NCI-H187 (cell line): ENCODE data around the gene PPFIBP2.
"Not testable (repeated sequence)": the region's sequence is repeated elsewhere in the genome, so short reads cannot be mapped to it uniquely, and the experiment has no call there.

ENCODE experiments used
- DNase-seq, 2 experiments: peaks; one replicate each; lab custom pipeline; 2025; lab: John Stamatoyannopoulos, UW

The PPFIBP2 gene

GRCh38 chr11:7636350-7636749 lies 122.6 kb downstream of the PPFIBP2 start:
- DNase-seq, result no peak

- no peak for DNase-seq
These were observed 123.8 kb downstream of the PPFIBP2 start for GRCh38 chr11:7637447-7638157.

DNA sequence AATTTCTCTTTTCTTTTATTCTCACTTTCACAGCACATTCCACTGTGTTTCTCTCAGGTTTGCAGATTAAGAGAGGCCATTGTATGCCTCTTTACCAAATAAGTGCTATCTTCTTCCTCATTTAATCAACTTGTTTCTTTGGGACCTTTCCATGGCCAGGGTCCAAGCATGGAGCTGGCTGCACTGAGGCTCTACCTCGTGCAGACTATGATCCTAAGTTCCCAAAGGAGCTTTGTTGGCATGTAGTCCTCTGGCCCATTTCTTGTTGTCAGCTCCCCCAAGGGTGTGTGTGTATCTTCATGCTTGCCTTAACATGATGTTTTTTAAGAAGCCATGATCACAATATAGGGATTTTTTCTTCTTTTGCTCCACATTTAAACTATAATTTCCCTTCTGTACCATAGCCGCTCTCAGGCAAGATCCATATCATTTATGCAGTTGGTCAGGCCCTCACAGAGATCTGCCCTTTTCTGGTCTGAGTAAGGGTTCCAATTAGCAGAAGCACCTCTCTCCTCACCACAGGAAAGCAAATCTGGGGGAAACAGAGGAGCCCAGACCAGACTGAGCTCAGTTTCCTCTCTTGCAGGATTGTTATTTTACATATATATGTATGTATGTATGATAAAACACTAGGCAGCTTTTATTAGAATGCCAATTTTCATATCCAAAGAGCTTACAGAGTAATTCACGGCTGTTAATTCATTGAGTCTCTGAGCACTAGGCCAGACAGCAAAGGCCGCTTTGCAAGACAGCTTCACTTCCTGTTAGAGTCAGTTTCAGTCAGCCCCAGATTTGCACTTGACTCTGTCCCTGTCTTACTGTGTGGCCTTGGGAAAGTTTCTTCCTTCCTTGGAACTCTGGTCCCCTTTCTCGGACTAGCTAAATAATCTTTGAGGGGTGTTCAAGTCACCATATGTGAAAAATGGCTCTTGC lies 125.2 kb downstream of the PPFIBP2 start:
- no peak for DNase-seq

DNA sequence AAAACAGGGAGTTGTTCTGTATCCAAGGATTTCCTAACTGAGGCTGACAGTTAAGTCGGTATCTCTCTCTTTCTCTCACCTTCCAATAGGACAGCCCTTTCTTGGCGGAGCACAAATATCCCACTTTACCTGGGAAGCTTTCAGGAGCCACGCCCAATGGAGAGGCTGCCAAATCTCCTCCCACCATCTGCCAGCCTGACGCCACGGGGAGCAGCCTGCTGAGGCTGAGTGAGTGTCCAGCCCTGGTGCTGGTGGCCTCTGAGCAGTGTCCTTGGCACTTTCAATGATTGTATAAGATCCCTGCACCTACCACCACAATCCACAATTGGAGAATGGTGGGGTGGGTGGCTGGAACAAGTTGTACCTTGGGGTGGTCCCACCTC lies 125.8 kb downstream of the PPFIBP2 start:
- peak in 1 of 2 experiments; percentile 43 for DNase-seq

DNA sequence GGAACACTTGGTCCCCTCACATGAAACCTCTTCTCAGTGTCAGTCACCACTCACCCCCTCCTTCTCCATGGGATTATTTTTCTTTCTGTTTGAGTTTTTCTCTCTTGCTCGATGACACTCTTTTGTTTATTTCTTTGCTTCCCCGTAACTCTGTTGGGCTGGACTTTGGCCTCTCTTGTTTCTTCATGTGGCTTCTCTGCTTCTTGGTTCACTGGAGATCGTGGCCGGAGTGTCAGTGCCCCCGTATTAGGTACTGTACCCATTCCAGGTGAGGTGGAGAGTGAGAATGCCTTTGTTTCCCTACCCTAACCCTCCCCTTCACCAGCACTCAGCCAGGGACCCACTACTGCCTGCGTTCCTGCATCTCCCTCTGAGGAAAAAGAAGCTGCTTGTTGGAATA lies 127.0 kb downstream of the PPFIBP2 start:
- DNase-seq, result no peak

DNA sequence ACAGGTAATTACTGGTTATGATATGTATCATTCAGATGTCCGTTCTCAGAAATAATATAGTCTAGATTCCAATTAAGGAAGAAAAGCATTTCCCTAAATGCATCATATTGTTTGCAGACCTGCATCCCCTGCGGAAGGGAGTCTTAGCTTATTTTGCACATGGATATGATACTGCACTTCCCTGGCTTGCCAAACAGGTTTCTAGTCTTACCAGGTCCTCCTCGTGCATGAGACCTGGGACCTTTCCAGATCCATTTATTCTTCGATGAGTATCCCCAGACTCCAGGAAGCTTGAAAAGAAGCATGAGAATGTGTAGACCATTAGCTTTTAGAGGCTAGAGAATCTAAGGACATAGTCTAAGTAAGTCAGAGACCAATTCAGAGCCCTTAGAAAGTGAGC lies 128.9 kb downstream of the PPFIBP2 start:
- no peak for DNase-seq

DNA sequence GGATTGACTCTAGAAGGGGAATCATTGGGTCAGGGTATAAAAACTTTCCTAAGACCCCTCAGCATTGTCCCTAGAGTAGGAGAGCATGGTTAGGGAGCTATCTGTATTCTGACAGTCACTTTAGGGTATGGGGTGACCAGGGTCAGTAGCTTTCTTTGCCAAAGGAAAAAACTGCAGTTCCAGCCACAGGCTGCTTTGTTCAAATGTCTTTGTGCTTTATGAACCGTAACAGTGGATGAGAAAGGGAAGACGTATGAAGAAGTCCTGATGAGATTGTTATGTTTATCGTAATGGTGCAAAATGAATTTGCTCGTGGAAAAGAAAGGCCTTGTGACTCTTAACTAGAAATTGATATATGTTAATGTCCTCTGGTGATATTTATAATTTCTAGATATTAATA lies 129.5 kb downstream of the PPFIBP2 start:
- no peak for DNase-seq

GRCh38 chr11:7645206-7645605 lies 131.4 kb downstream of the PPFIBP2 start:
- no peak for DNase-seq

DNA sequence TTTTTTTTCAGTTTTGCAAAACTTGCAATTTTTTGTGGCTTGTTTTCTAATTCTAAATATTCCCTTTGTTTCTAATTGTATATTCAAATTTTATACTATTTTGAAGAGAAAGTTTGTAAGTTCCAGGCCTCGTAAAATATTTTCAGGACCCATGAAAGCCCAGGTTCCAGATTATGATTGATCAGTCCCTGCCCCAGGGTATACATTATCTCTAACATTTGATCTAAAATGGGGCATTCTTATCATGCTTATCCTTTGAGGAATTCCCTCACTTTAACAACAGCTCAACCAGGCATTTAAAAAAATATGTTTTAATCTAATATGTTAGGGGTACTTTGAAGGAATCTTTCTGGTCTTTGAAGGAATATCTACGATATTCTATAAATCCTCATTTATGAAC lies 133.1 kb downstream of the PPFIBP2 start:
- no peak for DNase-seq

DNA sequence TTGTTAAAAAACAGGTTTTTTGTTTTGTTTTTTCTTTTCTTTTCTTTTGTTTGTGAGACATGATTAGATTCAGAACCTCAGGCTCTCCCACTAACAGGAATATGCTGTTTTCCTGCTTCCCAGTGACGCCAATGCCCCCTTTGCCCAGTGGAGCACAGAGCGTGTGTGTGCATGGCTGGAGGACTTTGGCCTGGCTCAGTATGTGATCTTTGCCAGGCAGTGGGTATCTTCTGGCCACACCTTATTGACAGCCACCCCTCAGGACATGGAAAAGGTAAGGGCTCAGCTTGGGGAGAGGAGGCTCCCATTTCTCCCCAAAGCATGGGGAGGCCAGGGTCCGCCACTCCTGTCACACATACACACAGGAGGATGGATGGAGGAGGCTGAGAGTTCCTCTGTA lies 134.5 kb downstream of the PPFIBP2 start:
- no peak for DNase-seq

DNA sequence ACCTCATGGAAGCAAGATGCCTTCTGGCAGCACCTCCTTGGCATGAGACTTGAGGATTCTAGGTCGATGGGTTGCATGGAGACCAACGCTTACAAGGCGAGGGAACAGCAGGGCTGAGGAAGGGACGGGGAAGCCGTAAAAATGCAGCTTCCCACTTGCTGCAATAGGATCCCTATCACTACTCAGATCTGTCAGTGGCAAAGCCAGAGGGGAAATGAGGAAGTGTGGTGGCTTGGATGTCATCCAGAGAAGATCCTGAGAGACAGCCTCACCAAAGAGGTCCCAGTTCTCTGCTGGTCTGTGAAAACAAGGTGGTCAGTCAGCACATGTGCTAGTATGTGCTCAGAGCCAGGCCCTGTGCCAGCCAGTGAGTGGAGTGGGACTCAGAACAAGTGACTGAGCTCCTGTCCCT lies 137.3 kb downstream of the PPFIBP2 start:
- no peak for DNase-seq

GRCh38 chr11:7651700-7652099 lies 137.9 kb downstream of the PPFIBP2 start:
- no peak for DNase-seq

GRCh38 chr11:7654195-7654705 lies 140.5 kb downstream of the PPFIBP2 start:
- DNase-seq, result no peak

DNA sequence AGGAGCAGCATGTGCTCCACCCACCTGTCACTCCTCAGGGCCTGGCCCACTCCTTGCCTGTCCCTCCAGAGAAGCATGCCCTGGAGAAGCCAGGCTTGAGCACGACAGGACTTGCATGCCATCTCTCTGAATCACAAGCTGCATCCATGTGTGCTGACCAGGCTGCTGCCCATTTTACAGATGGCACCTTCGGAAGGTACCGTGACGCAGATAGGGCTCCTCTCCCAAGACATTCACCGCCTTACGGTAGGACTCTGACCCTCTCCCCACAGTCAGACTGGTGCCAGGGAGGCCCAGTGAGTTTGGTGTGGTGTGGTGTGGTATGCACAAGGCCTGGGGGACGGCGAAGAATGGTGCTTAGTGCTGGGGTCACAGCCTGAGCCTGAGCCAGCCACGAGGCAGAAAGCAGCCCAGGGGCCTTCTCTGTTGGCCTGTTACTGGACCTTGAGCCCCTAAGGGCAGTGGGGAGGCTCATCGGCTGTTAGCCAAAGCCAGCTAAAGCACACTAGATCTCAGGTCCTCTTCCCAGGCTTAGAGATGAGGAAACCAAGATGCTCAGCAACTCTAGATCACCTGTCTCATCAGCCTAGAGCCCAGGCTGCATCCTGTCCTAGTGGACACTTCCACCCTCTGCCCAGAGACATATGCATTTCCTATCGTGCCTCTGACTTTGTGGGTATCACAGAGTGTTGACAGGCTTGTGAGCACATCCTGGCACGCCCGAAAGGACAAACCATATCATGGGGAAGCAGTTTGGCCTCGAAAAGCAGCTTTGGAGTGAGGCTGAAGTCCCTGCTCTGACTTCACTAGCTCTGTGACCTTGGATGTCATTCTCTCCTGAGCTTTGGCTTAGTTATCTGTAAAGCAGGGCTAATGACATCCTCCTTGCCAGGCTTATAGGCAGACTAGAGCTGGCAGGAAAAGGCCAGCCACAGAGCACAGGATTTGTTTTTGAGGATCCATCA lies 141.7 kb downstream of the PPFIBP2 start:
- DNase-seq, result no peak

DNA sequence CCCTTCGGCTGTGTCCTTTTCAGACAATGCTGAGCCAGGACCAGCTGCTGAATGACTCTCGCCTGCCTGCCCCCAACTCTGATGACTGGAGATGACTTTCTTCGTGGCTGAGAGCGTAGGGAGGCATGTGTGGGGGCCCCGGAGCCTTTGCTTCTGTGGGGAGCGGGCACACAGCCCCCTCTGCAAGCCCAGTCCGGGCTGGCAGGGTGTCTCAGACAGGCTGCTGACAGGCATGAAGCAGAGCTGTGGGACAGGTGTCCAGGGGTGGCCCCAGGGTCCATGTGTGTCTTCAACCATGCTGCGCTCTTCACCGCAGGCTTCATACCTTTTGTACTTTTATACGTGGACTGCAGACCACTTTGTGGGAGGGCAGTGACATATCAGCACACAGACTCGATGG lies 142.9 kb downstream of the PPFIBP2 start:
- DNase-seq, result no peak

- peak in 1 of 2 experiments; percentile 31 for DNase-seq
These were observed 143.7 kb downstream of the PPFIBP2 start for GRCh38 chr11:7657306-7658025.

DNA sequence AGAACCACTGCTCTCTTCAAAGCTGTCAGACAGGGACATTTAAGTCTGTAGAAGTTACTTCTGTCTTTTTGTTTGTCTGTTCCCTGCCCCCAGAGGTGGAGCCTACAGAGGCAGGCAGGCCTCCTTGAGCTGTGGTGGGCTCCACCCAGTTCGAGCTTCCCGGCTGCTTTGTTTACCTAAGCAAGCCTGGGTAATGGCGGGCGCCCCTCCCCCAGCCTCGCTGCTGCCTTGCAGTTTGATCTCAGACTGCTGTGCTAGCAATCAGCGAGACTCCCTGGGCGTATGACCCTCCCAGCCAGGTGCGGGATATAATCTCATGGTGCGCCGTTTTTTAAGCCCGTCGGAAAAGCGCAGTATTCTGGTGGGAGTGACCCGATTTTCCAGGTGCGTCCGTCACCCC lies 149.7 kb downstream of the PPFIBP2 start:
- DNase-seq, result not testable (repeated sequence)

GRCh38 chr11:7664867-7665266 lies 151.1 kb downstream of the PPFIBP2 start:
- no peak for DNase-seq

GRCh38 chr11:7665473-7666291 lies 151.9 kb downstream of the PPFIBP2 start:
- peak; percentile 29 to 75 for DNase-seq

DNA sequence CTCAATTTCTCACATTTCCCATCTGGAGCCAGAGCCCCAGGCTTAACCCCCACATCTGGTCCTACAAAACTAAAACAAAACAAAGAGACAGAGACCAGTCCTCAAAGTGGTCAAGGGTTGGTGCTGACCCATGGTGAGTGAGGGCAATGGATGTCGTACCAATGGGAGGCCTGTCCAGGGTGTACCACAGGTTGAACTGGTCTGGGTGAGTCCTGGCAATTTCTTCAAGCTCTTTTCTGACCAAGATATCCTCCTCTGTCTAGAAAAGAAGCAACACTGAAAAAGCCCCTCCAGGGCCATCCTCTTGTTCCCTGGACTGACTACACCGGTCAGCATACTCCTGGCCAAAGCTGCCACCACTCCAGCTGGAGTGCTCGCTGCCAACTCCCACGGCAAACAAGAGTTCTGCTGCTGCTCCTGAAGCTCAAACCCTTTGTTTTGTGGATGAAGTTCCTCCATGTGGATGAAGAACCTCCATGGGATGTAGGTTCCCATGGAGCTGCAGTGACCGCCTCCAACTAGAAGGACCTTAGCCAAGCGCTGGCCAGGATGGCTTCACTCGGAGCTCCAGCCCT lies 152.6 kb downstream of the PPFIBP2 start:
- DNase-seq, result no peak
